ENCODE measurements around the gene PIP4K2B.

PIP4K2B gene

DNA sequence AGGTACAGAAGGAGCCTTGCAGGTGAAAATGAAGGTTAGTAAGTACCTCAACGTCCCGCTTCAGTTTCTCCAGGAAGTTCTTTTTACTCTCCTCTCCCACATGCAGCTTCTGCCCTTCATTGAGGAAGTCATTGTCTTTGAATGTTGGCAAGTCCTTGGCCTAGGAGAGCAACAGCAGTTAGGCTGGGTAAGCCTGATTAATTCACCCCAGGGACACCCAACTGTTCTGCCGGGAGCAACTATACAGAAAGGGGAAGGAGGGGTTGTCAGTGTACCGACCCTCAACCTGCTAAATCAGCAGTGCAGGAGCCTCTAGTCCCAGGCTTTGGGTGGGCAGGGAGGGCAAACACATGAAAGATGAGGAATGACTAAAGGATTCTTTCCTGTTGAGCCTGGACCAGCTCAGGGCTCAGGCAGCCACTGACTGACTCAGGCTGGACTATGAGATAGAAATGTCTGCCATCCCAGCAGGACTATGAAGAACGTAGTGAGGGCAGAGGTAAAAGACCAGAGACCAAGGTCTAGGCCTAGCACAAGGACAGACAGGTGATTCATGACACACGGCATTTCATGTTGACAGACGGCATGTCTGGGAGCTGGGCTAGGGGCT is 21.6 kb downstream of the PIP4K2B start:
- DNase-seq, result no peak

DNA sequence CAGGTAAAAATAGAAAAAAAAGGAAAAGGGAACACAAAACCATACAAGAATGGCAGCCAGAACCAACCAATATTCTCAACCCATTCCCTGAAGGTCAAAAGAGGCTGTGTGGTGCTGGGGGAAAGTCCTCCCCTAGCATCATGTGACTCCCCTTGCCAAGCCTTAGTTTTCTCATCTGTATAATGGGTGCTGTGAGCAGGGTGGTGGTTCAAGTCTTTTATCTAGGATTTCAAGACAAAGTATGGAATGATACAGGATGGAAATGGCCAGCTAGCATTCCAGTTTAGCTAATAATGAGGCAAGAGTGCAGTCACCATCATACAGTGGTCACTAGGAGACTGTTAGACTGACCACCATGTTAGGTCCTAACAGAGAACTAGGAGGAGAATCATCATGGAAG is 26.1 kb downstream of the PIP4K2B start:
- DNase-seq, result no peak

DNA sequence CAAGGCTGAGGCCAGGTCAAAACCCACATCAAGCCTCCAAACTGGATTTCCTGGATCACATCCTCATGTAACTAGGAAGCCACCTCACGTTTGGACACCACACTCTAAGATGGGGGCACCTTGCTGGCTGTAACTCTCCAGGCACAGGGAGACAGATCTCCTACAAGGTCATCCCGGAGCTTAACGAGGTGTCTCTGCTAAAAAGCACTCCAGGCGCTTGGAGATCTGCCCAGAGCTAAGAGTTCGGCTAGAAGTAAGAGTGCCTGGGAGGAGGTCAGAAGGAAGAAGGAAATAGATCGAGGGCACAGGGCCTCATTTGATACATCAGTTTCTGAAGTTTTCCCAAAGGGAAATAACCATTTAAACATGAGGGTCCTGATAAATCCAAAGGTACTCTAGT is 30.9 kb downstream of the PIP4K2B start:
- peak; percentile 47 for DNase-seq

DNA sequence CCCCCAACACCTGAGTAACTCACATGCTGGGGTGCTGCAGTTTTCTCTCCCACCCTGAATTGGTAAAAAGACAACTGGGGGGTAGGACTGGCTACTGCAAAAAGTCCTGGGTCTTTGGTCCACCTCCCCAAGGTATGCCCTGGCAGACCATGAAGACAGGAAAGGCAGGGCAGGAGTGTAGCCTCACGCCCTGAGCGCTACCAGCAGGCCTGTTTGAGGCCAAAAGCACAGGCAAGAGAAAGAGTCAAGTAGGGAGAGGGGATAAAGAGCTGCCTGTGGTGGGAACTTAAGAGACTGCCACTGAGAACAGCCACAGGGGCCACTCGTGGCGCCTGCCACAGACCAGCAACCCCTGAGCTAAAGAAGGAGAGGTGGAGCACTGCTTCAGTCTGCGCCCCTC is 33.0 kb downstream of the PIP4K2B start:
- no peak for DNase-seq

DNA sequence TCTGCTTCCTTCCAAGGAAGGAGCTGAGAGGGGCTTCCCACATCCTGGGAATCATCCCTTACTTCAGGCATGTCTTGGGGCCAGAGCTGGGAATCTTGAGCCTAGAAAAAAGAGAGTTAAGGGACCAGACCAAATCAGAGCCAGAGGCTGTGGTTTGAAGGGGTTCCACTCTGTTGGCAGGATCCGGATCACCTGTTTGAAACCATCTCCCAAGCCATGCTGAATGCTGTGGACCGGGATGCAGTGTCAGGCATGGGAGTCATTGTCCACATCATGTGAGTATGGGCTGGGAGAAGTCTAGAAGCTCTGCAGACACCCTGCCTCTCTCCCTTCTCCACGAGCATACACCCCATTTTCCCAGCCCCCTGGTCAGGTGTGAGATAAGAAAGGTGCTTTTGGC is 37.1 kb downstream of the PIP4K2B start:
- no peak for DNase-seq

DNA sequence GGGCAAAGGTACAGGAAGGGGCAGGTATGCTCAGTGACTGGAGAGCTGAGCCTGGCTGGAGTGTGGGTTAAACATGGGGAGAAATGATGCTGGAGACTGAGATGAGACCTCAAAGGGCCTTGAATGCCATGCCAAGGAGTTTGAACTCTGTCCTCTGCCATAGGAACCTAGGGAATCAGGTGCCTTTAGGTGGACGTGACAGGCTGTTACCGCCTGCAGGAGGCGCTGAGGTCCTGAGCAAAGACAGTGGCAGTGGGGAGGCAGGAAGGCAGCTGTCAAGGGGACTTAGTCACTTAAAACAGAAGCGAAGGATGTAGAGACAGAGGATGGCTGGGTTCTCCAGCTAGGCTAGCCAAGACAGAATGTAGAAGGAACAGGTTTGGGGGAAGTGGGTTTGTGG is 37.7 kb downstream of the PIP4K2B start:
- DNase-seq, result no peak

DNA sequence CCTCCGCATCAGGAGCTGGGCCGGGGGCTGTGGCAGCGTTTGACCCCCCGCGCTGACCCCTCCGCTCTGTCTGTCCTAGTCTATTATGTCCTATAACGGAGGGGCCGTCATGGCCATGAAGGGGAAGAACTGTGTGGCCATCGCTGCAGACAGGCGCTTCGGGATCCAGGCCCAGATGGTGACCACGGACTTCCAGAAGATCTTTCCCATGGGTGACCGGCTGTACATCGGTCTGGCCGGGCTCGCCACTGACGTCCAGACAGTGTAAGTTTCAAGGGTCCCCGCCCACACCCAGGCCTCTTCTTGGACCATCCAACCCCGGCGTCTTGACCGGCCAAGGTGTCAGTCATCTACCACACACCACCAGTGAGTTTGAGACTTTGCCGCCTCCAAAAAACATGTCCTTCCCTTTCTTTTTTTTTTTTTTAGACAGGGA is 46.3 kb downstream of the PIP4K2B start:
- DNase-seq, result no peak

DNA sequence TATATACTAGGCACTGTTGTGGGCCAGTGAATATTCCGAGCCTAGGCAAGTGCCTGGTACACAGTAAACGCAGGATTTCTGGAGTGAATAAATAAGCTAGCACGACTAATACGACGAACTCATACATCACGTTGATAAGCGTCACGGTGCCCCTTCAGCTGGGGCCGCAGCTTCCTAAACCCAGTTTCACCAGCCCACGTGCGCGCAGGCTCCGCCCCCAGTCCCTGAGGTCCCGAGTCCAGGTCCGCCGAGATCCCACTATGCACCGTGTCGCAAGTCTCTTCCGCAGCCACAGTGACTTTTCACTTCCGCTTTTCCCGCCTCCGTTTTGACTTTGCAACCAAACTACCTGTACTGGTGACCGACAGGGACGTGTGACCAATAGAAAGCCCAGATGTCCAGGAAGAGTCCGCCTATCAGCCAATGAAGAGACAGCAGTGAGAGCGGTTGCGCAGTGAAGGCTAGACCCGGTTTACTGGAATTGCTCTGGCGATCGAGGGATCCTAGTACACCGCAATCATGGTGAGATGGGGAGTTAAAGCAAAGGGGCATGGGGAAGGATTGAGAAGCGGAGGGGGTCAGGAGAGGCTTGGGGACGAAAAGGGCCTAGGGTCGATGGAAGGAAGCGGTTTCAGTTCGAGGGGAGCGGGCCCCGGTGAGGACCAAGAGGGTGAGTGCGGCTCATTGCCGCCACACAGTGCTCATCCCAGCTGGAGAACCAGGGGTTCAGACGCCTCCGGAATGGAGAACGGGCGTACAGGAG is 46.9 kb downstream of the PIP4K2B start, which contains the start of gene PSMB3:
PSMB3 (plus strand) TSS at position 434 of the 763 bp plus-strand sequence; CDS start at position 520, 86 bp downstream.
- peak; percentile 99 for DNase-seq

DNA sequence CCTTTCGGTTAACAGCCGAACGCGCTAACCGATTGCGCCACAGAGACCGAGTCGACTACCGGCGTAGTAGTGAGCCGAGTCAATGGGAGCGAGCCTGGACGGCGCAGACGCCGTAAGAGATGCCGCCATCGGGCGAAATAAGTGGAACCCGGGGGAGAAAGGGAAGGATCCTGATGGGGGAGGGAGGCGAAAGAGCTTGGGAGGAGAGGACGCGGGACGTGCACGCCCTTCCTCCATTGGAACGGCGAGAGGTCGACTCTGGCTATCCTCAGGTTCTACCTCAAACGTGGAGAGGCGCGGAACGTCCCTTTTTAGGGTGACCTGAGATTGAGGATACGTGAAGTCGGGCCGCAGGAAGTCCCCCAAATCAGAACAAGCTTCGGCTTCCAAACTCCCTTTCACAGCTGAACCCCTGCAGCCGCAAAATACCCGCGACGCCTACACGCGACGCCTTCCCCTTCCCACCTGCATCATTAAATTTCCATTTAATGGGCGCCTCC is 47.5 kb downstream of the PIP4K2B start:
- DNase-seq, result peak; percentile 60

DNA sequence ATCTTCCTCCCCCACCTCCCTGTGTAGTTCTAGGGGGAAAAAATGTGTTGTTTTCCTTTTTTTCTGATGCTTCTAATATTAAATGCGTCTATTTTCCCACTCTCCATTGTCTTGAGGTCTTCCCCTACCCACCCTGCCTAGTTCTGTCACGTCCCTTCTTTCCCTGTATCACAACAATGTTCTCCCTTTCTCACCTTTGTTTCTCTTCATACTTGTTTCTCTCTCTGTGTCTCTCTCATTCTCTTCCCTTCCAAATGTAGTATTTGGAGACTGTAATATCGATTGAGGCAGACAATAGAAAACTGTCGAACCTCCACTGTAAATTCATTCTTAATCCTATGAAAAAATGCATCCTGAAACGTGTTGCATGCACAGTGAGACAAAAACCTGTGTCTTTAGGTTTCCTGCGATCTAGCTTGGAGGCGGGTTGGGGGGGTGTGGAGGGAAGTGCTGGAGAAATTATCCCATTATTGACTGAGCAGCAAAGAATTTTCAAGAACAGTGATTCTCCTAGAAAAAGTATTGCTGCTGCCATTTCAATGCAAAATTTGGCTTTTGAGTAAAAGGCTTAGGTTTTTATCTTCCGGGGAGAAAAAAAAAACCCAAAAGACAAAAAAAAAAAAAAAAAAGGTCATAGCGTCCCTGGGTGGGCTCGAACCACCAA is 48.1 kb downstream of the PIP4K2B start:
- DNase-seq, result no peak

DNA sequence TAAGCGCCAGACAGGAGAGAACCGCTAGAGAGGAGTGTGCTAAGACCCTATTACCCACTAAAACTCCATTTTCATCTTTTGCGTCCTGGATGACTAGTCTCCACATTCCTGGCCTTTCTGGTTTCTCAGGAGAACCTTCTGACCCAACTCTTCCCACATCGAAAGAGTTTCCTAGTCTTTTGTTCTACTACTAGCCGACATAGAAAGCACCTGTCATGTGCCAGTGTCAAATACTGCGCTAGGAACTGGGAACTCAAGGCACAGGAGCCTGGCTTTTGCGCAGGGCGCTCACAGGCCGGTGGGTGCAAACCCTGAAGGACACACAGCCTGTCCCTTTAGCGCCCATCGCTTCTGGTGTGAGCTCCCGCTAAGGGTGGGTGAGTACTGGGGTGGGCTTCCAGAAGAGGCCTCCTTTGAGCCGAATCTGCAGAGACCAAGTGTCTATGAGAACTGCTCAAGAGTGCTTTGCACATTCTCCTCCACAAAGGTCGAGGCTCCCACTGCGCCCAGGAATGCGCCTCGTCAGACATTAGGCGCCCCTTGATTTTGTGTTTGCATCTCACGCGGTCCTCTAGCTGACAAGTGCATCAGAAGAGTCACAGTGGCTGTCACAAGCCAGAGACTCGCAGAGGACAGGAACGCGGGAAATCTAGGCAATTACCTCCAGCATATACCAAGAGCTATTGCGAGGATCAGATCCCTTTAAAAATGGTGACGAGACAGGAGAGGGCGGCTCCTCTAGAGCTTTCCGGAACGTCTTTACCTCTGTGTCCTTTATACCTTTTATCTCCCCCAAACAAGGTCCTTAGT is 48.8 kb downstream of the PIP4K2B start:
- DNase-seq, result peak; percentile 53

DNA sequence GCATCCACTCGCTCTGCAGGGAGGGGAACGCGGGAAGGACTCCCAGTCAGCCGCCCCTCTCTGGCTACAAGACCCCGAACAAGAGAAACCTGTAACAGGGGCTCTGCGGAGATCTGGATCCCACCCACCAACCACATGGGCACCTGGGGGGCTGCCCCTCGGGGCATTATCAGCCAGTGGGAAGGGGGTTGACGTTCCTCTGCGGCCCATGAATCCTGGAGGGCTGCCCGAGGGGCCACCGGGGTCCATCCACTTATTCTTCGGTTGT is 49.4 kb downstream of the PIP4K2B start:
- DNase-seq, result no peak

DNA sequence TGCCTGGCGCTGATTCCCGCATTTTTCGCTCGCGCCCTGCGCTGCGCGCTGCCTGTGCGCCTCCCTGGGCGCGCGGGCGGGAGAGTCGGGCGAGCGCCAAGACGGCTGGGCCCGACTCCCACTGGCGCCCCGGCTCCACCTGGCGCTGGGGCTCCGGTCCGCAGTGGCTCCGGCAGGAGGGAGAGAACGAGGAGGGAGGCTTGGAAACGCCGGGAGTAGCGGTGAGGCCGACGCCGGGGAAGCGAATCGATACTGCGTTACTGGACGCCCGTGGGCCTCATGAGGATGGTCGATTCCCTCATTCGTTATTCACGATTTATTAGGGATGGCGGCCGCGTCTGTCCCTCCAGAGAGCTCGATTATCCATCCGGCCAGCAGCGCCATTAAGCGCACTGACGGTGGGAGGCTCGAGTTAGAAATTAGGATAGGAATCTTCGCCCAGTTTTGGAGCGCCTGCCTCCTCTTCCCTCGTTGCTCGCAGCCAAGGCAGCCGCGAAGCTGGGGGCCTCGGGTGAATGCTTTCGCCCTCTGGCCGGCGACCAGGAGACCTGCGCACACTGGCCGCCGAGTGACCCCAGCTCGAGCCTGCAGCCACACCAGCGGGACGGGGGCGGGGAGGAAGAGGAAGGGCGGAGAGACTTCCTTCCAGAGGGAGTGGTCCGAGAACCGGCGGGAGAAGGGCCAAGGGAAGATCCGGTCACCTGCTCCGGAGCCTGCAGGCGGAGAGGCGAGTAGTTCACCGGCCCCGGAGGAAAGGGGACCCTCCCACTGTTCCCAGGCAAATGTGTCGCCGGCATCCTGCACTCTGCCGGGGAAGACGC is 49.9 kb downstream of the PIP4K2B start:
- DNase-seq, result peak; percentile 44

DNA sequence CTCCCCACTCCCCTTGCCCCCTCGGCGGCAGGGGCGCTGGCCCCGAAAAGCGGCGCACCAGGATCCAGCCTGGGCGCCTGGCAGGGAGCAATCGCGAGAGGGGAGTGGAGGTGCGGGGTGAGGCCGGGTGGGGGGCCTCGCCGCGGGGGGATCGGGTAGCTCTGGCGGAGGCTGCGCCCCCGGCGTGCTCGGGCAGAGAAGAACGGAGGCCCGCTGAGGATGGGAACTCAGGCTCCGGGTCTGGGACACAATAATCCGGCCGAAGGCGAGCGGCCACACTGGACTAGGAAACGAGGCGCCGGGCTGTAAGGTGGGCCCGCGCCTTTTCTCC is 50.5 kb downstream of the PIP4K2B start:
- DNase-seq, result peak; percentile 30

DNA sequence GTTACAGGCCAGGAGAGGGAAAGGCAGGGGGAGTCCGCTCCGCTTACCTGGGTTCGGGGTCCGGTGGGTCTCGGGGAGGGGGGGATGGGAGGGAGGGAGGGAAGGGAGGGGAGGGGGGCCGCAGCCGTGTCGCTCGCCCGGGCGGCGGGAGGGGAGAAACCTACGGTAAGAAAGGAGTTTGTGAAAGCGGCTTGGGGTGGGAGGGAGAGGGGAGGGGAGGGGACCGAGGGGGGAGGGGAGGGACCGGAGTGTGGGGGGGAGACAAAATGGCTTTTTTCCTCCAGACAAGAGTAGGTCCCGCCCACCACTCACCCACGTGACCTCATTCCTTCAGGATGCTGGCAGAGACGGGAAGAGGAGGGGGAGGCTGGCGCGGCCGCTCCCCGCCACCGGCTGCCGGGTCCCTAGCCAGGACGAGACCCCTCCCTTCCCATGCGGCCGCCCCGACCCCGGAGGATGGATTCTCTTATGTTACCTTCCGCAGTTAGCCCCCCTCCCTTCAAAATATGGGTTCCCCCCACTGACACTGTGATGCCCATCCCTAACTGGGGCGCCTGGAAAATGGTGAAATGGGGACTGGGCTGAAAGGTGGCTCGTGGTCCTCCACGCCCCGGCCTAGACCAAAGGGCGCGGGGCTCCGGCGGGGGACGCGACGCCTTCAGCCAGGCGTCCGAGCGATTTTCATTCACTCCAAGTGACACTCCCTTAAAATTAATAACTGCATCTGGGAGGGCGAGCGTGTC is 51.0 kb downstream of the PIP4K2B start, which contains the start of gene PCGF2:
PCGF2 (minus strand) TSS at position 188 of the 743 bp plus-strand sequence. CDS start 7,934 bp downstream, outside the sequence.
- DNase-seq, result peak; percentile 84

DNA sequence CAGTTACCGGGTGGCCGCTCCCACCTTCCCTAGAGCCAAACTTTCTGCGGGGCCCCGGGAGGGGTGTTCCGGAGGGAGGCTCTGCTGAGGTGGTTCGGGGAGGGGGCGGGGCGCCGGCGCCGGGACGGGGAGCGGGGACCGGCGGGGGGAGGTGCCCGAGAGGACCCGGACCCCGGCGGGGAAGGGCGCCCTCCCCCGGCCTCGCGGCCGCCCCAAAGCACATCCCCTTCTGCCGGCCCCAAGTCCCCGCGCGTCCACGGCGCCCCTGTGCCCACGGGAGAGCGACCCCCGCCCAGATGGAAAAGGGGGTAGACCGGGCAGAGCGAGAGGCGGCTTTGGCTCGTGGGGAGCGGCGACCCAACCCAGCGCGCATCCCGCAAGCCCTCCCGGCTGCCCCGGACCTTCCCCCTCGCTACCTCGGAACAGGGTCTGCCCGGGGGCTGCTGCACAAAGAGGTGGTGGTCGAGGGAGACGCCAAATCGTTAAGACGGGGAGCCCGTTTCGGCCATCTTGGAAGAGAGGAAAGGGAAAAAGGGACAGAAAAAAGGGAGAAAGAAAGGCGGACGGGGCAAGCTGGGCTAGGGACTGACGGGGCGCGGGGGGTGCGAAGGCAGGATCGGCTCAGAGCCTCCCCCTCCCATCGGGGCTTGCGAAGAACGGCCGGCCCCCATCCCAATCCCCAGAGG is 51.8 kb downstream of the PIP4K2B start:
- no peak for DNase-seq

DNA sequence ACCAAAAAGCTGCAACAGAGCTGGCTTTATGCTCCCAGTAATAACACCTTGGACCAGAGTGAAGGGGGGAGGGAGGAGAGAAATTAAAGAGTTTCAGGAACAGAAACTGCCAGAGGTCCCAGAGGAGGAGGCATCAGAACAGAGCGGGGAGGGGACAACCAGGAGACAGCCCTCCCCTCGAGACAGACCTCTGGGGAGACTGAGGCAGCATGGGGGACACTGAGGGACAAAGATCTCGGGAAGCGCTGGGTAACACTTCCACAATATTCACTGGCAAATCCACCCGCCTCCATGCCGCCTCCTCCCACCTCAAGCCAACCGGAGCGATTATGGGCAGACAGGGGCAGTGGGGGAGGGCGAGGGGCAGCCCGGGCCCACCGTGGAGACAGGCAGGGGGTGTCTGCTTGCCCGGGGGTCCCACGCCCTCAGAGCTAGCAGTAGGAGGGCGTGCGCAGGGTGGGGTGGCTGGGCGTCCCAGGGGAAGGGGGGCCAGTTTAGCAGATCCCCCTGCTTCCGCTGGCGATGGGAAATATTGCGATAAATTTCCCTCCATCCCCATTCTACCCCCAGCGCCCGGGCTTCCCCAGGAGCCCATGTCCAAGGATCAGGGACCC is 52.4 kb downstream of the PIP4K2B start:
- DNase-seq, result no peak

DNA sequence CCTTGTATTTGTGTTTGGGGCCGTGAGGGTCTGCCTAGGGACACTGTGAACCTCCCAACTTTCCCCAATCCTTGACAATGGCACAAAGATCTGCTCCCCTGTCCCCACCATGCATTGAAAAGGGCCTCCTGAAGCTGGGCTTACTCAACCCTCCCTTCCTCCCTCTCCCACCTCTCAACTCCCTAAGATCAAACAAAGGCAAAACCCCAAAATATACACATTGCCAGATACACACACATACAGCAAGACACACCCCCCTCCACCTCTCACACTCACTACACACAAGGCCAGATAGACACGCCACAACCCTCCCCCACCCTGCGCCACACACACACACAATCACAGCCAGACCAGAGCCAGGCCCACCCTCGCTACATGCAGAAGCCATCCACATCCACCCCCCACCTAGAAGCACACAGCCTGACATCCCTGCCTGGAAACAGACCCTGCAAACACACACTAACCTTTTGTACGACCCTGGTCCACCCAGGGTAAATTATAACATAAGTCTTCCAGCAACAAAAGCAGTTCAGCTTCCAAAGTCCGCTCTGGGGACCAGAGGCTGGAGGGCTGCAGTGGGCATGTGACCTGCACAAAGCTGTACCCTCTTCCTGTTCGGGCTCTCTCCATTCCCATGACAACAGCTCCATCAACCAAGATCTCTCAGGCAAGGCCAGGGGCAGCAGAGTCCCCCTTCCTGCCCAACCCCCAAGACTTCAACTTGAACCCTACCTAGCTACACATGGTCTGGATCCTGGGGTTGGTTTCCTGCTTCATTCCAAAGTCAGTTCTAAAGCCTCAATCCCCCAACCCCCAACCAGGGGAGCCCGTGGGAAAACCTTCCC is 53.1 kb downstream of the PIP4K2B start:
- DNase-seq, result no peak

DNA sequence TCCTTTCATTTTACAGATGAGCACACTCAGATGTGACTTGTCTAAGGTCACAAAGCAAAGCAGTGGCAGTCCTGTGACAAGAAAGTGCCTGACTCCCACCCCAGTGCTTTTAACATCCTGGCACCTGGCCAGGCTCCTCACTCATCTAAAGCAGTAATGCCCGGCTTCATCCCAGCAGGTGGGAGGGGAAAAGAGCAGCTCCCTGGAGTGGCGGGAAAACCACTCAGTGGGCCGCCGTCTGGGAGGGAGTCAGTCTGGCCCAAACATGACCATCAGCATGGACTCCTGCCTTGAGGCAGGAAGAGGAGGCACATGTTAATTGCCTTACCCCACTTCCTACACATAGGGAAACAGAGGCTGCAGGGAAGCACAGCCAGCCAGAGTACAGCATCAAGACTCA is 53.8 kb downstream of the PIP4K2B start:
- DNase-seq, result peak; percentile 79

Data from DMS79 (cell line).